B cell (primary cell): Measurements from ENCODE around the gene TET1.

Experiments
- EZH2 ChIP-seq: IDR thresholded peaks from 2 replicates; pipeline ENCODE4 v1.6.1; 2012; ENCODE audit warnings: borderline replicate concordance, low read depth, mild to moderate bottlenecking, moderate library complexity, low read length; ENCODE audit not compliant: insufficient read depth, poor library complexity, severe bottlenecking
- TF ChIP-seq, protein P1 (sequence below): fragments of 200-600 bp; IDR thresholded peaks from one replicate; pipeline ENCODE4 v1.8.0; 2022; ENCODE audit warnings: antibody characterized with exemption, mild to moderate bottlenecking

DNA sequence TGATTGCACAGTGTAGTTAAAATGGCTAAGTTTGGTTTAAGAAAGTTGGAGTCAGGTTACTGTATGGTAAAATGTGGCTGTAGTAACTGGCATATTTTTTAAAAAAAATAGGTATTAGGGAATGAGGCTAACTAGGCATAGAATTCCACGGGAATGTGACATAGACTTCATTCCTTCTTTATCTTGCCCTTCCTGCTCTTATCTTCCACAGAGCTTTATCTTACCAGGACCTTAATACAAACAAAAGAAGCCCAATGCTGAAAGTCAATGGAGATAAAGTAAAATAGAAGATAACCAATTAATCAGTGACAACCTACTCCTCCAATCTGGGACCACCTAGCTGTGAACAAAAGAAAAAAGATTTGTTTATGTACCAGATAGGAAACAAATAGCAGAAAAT, 58.1 kb downstream of the TET1 start:
- TF ChIP-seq, protein P1, sequence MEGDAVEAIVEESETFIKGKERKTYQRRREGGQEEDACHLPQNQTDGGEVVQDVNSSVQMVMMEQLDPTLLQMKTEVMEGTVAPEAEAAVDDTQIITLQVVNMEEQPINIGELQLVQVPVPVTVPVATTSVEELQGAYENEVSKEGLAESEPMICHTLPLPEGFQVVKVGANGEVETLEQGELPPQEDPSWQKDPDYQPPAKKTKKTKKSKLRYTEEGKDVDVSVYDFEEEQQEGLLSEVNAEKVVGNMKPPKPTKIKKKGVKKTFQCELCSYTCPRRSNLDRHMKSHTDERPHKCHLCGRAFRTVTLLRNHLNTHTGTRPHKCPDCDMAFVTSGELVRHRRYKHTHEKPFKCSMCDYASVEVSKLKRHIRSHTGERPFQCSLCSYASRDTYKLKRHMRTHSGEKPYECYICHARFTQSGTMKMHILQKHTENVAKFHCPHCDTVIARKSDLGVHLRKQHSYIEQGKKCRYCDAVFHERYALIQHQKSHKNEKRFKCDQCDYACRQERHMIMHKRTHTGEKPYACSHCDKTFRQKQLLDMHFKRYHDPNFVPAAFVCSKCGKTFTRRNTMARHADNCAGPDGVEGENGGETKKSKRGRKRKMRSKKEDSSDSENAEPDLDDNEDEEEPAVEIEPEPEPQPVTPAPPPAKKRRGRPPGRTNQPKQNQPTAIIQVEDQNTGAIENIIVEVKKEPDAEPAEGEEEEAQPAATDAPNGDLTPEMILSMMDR = no peak
- no peak for TF ChIP-seq EZH2
